ENCODE data around the gene BTBD10.
"Not testable (repeated sequence)": the region's sequence is repeated elsewhere in the genome, so short reads cannot be mapped to it uniquely, and the experiment has no call there.

The BTBD10 gene

DNA sequence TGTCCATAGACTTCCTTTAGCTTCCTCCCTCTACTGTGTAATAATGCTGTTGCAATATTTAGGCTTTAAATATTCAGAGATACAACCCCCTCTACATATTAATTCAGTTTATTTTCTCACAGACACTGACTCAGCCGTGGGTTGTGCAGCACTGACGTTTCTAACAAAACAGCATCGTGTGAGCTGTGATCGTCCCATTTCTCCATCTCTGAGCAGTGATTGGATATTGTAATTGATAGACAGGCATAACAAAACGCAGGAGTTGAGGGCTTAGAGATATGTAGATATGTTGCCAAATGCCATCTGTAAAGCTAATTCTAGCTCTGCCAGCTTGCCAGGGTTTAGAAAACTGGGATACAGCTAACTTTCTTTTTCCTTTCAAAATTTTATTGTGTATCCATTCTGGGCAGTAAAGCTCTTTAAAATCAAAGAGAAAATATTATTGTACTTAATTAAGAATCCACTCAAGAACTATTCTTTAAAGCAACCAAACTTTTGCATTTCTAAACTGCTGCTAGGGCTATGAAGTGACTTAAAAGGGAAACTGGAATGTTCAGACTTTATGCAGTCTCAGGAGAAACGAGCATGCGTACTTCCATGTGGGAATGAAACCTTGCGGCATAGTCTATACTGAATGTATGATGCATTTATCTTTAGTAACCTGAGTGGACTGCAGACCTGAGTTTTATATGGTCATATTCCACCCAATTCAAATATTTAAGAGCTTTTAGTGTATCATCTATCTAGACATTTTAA is 22.7 kb downstream of the BTBD10 start:
- DNase-seq = no peak

DNA sequence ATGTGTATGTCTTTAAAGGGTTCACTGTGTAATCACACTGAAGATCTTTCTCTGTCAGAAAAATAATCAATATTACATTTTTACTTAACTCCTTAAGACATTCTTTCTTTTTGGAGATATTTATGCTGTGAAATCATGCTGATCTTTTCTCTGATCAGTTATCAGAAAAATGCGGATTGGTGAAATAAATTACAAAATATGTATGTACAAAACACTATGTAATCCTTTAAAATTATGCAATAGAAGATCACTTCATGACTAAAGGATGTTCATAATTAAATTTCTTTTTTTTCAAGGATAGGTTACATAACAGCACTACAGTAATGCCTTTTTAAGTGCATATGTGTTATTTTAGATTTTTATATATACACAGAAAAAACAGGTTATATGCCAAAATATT is 24.7 kb downstream of the BTBD10 start:
- DNase-seq = no peak

DNA sequence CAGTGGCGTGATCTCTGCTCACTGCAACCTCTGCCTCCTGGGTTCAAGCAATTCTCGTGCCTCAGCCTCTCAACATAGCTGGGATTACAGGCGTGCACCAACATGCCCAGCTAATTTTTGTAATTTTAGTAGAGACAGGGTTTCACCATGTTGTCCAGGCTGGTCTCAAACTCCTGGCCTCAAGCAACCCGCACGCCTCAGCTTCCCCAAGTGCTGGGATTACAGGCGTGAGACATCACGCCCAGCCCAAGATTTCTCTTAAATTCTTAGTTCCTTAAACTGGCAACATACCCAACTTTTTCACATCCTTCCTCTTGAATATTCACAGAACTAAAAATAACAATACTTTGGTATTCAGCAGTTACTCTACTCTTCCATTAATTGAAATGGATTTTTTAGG is 26.2 kb downstream of the BTBD10 start:
- DNase-seq = not testable (repeated sequence)

DNA sequence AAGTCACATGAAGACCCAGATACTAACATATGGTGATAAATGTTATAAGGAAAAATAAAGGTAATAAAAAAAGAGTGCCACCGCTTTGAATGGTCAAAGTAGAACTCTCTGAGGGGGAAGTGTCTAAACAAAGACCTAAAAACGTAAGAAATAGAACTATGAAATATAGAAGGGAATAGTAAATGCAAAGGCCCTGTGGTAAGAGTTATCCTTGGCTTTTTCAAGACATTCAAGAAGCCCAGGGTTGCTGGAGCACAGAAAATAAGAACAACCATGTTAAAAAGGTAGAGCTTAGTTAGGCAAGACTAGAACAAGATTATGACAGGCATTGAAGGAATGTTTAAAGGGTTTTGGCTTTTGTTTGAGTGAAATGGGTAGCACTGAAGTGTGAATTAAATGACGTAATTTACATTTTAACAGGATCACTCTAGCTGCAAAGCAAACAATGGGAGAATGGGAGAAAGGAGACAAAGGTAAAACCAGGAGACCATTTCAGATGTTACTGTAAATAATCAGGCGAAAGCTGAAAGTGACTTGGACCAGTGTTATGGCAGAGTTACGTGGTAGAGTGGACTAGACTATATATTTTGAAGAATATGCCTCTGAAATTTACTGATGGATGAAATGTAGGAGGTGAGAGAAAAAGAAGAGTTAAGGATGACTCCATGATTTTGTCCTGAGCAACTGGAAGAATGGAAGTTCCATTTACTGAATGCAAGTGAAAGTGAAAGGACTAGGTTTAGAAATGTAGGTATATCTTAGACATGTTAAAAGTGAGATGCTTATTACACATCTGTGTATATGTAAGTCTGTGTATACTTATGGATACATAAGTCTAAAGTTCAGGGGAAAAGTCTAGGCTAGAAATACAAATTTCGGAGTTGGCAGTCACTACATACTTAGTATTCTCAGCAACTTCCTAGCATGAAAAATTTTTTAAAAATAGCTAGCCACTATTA is 28.5 kb downstream of the BTBD10 start:
- DNase-seq = no peak

DNA sequence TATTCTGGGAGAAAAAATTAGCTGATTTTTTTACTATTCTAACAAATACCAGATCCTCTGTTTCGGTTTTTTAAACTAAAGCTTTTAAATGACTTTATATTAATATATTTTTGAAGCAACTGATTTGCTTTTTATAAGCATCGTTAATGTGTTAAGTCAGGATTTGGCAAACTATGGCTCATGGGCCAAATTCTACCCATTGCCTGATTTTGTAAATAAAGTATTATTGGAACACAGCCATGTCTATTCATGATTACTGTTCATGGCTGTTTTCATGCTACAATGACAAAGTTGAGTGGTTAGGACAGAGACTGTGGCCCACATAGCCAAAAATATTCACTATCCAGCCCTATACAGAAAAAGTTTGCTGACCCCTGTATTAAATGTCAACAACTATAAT is 29.6 kb downstream of the BTBD10 start:
- no peak for DNase-seq

DNA sequence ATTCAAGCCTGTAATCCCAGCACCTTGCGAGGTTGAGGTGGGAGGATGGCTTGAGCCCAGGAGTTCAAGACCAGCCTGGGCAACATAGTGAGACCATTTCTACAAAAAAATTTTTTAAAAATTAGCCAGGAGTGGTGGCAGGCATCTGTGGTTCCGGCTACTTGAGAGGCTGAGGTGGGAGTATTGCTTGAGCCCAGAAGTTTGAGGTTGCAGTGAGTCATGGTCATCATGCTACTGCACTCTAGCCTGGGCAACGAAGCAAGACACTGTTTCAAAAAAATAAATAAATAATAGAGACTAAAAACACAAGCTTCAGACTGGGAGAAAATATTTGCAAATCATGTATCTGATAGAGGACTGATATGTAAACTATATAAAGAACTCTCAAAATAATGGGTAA is 33.2 kb downstream of the BTBD10 start:
- no peak for DNase-seq

DNA sequence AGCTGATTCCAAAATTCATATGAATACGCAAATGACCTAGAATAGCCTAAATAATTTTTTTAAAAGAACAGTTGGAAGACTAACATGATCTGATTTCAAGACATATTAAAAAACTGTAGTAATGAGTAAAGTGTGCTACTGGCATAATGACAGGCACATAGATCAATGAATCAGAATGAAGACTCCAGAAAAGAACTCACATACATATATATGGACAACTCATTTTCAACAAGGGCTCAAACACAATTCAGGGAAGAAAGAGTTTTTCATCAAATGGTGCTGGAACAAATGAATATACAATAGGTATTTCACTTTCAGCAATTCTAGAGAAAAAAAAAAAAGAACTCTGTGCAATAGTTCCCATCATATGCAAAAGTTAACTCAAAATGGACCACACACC is 33.7 kb downstream of the BTBD10 start:
- no peak for DNase-seq

DNA sequence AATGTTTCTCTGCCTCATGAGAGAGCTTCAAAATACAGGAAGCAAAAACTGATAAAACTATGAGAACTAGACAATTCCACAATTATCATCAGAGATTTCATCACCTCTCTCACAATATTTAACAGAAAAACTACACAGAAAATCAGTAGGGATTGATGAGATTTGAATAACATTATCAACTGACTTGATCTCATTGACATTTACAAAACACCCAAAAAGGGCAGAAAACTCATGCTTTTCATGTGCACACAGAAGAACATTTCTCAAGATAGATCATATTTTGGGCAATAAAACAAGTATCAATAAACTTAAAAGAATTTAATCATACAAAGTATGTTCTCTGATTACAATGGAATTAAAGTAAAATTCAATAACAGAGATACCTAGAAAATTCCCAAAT is 35.6 kb downstream of the BTBD10 start:
- no peak for DNase-seq

DNA sequence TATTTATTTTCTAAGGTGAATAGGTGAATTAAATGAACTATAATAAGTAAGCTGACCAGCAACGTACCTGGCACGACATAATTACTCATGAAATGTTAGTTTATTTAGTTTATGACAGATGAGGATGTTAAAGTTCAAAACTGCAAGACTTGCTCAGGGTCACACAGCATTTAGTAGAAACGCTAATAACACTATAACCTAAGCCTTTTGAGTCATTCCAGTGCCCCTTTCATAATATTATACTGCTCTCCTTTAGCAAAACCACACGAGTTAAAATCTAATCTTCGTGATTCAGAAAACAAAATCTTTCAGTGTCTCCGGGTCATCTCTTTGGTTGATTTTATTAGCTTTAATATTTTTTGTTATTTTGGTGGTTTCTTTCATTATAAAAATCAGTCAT is 39.6 kb downstream of the BTBD10 start:
- DNase-seq = no peak

DNA sequence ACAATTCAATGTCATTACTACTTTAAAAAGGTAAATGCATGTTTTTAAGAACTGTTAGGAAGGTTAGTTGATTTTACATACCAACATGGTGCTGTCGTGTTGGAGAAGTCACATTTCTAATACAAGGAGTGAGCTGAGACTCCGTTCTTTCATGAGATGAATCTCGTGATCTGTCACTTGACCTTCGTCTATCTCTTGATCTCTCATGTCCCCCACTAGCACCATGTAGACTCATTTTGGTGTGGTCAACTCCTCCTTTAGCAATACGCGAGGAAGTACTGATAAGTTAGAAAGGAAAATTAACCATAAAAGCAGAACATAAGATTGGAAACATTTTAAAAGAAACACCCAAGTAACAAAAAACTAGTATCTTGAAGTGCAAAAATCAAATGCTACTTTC is 41.5 kb downstream of the BTBD10 start:
- no peak for DNase-seq

DNA sequence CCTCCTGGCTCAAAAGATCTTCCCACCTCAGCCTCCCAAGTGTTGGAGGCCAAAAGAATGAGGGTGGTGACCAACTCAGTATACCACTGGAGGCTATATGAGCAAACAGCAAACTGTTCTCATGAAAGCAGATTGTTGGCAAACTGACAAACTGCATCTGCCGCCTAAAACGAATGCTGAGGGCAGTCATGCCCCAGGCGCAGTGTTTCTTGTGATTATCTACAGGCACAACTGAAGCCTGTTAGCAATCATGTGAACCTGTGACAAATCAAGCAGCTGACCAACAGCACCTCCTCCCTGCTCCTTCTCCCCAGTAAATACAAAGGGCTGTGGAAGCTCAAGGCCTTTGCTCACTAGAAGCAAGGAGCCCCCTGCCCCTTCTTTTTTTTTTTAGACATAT is 47.8 kb downstream of the BTBD10 start:
- no peak for DNase-seq

DNA sequence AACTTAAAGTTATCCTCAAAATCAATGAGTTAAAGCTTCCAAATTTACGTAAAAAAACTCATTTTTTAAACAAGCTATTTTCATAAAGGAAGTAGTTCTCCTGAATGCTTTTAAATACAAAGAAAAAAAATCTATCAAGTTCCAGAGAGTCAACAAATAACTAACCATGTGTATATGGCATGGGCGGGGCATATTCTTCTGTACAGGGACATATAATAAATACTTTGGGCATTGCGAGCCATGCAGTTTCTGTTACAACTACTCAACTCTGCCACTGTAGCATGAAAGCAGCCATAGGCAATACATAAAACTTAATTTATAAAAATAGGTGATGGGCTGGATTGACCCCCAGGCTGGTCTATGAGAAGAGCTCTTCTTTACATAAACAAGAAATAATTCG is 57.8 kb downstream of the BTBD10 start:
- DNase-seq = no peak

DNA sequence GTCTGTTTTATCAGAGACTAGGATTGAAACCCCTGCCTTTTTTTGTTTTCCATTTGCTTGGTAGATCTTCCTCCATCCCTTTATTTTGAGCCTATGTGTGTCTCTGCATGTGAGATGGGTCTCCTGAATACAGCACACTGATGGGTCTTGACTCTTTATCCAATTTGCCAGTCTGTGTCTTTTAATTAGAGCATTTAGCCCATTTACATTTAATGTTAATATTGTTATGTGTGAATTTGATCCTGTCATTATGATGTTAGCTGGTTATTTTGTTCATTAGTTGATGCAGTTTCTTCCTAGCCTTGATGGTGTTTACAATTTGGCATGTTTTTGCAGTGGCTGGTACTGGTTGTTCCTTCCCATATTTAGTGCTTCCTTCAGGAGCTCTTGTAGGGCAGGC is 64.7 kb downstream of the BTBD10 start:
- DNase-seq = not testable (repeated sequence)

DNA sequence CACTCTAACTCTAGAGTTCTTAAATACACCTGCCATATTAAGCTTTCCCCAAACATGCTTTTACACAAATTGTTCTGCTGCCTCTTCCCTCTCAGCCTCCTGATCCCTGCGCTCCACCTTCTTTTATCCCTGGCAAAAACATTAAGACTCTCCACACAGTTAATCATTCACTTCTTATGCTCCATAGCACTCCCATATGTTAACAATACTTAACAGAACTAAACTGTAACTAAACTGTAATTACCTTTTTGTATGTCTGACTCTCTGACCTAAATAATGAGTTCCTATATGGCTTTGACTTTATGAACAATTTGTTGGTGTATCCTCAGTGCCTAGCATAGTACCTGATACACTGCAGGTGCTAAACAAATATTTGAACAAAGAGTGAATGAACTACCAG is 71.8 kb downstream of the BTBD10 start:
- no peak for DNase-seq

DNA sequence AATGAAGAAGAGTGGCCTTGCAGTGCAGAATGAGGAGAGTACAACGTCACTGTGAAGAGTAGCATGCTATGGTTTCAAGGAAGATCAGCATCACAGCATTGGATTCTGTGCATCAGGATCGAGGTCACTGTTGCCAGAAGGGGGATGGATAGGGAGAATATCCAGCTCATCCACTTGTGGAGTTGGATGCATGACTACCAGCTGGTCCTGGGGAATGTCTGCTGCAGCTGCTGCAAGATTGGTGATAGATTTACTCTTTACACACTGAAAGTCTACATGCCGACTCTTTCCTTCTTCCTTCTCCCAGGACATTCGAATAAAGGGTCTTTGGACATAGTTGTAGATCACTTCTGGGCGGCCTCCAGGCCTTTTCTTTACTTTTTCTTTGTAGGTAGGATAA is 74.3 kb downstream of the BTBD10 start:
- no peak for DNase-seq

DNA sequence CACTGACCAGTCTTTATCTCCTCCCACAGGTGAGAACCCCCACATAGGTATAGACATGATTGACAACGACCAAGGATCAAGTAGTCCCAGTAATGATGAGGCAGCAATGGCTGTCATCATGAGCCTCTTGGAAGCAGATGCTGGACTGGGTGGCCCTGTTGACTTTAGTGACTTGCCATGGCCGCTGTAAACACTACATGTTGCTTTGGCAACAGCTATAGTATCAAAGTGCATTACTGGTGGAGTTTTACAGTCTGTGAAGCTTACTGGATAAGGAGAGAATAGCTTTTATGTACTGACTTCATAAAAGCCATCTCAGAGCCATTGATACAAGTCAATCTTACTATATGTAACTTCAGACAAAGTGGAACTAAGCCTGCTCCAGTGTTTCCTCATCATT is 76.5 kb downstream of the BTBD10 start:
- DNase-seq = no peak

DNA sequence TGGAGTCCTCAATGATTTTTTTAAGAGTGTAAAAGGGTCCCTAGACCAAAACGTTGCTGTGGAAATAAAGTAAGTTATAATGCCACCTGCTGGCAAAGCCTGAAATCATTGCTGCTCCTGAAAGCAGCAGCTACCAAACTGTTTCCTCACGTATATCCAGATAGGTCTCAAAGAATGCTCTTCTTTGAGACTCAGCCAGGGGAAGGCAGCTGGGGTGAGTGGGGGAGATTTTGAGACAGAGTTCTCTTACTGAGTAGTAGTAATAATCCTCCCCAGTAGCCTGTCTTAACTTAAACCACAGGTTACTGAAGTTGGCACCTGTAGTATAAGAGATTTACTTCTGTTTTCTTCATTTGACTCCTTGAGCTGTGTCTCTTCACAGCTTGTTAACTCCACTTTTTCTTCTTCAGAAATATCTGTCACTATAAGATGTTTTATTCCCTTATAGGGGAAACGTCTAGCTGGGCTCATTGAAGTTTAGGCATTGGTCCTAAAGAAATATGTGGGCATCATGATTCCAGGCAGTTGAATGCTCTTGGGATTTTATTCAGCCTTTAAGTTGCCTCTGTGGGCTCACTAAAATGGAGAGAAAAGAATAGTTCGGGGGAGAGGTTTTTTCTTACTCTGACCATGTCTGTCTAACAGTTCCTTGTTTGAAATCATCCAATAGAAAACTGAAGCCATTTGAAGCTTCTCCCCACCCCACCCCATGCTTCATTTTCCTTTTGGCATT is 77.9 kb downstream of the BTBD10 start:
- peak; percentile 20 to 28 for DNase-seq

DNA sequence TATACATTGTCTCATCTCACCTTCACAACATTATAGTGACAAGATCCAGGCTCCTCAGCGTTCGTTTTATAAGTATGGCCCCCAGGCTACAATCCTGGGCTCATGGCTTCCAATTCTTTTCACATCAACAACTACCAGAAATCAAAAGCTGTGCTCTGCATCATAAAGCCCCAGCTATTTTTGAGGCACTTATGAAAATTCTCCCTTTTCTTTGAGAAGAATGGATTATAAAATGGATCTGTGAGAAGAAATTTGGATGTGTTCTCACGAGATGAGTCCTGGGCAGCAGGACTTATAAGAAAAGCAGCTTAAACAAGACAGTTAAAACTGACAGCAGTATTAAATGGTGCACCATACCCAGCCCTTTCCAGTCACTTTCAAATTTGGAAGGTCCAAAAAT is 80.3 kb downstream of the BTBD10 start:
- DNase-seq = no peak

DNA sequence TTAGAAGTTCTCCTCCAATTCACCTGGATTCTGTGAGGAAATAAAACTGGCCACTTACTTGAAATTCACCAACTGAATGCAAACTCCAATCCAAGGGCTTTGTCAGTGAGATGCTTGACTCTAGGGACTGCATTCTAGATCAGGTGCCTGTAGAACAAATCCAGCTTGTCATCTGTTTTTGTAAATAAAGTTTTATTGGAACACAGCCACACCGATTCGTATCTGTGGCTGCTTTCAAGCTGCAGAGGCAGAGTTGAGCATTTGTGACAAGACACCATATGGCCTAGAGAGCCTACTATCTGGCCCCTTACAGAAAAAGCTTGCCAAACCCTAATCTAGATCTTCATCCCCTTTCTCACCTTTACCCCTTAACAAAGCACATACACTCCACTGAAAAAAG is 82.3 kb downstream of the BTBD10 start:
- no peak for DNase-seq

DNA sequence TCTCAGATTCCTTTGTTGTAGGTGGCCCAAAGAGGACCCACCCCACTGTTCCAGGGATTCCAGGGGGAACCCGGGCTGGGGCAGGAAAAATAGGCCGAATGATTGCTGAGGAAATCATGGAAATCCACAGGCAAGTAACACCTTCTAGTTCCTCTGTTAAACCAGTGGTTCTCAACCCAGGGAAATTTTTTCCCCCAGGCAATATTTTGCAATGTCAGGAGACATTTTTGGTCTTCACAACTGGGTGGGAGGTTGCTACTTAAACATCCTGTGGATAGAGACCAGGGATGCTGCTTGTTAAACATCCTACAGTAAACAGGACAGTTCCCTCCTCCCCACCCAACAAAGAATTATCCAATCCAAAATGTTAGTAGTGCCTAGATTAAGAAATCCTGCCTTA is 84.7 kb downstream of the BTBD10 start:
- no peak for DNase-seq

DNA sequence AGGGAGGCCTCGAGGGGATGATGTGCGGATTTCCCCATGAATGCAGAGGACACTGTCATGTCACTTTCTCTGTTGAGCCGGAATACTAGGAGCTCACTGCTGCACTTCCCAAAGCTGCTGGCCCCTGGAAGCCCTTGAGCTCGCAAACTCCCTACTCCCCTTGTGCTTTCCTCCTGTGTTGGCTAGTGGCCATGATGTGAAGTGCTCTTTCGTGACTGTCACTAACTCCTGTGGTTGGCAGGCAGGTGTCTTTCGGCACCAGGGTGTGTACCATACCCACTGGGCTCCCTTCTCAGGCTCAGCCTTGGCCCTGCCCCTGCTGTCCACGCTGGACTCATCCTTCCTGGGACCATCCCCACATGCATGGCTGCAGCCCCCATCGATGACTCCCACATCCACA is 86.2 kb downstream of the BTBD10 start:
- no peak for DNase-seq

DNA sequence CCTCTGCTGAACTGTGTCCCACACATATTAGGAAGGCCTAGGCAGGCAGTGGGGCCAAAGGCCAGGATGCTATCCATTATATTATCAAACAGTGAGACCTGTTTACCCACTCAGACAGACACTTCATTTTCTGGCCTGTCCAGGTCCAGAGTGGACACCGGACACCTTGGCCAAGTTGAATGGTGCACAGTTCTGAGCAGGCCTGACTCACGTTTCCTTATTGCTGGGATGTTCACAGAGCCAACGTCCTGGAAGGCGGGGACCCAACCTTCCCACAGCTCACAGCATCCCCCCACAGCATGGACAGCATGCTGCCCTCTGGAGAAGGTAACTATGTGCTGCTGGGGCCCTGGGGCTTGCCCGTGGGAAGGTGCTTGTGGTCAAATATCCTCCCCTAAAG is 86.6 kb downstream of the BTBD10 start:
- no peak for DNase-seq

DNA sequence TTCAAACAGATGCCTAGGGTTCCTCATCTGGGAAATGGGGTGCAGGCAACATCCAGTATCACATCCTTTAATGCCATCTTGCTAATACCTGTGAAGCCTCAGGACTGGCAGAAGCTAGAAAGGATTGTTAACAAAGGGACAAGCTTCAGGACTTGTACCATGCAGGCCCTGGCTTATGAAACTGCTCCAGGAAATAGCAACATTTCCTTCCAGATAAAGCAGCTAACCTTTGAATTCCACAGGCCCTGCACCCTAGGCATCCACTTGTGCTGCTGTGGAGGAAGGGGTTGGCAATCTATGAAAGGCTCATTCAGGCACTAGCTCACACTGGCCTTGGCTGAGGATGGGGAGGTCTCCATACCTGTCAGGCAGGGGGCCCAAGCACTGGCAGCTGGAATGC is 87.2 kb downstream of the BTBD10 start:
- DNase-seq = no peak

DNA sequence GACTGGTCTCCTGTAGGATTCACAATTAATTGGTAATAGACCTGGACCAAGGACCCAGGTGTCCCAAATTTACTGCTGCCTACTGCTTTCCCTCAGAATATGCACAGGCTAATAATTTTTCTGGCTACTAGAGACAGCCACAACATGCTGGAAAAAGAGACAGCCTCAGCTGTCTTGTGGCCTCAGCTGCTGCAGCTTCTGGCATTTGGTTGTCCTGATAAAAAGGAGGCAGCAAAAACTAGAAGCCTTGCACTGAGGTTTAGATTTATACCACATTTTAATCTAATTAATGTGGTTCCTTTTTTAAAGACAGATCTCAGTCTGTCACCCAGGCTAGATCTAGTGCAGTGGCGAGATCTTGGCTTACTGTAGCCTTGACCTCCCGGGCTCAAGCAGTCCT is 89.8 kb downstream of the BTBD10 start:
- no peak for DNase-seq
